T-helper 2 cell treated with Interferon-gamma antibody and Interleukin-4, amounts not matched to agents 100 ng/mL and 5 ng/mL, for 36 hours (primary cell): ENCODE data around the gene STAT4. TPM values are rescaled to one million over a fixed set of nuclear protein-coding genes. Genes with fewer than 3 reads are reported as not detected.

Experiments used
- intact Hi-C: fragments of 100-400 bp; cut with micrococcal nuclease; formaldehyde crosslinking; loops from one replicate; pipeline ENCODE4 v1.15.1; 2023
- total RNA-seq: library from RNA; stranded (reverse); gene quantifications from 2 replicates; pipeline ENCODE4 v1.2.3, GENCODE V29; 2022

Gene STAT4
- total RNA-seq, 1 donor from 2014 or later: 93.2 TPM

DNA sequence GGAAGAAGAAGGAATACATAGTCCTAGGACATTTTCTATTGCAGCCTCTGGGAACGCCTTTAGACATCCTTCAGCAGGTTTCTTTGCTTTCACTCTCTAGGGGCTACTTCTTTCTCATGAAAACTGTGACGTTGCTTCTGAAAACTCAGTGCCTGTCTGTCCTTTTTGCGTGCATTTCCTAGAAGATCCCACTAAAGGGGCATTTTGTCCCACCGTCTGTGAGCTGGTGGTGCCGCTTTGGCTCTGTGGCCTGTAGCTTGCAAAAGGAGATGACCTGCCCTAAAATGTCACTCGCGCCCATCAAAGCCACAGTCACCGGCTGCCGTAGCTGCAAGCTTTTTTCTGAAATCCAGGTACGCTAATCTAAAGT is 579 bp downstream of the STAT4 start:
- intact Hi-C loops: loop anchor here (1.0 to 2.0 kb wide), 5 partner anchors 35 to 527 kb away; partner anchors contain the start of genes GLS and STAT1

GRCh38 chr2:191149391-191149790 is 1.4 kb downstream of the STAT4 start:
- intact Hi-C loops: no loop called here

- intact Hi-C loops: no loop called here
Observed at GRCh38 chr2:191148791-191149190, 2.0 kb downstream of the STAT4 start.

GRCh38 chr2:191148281-191148680 is 2.5 kb downstream of the STAT4 start:
- intact Hi-C loops: no loop called here

DNA sequence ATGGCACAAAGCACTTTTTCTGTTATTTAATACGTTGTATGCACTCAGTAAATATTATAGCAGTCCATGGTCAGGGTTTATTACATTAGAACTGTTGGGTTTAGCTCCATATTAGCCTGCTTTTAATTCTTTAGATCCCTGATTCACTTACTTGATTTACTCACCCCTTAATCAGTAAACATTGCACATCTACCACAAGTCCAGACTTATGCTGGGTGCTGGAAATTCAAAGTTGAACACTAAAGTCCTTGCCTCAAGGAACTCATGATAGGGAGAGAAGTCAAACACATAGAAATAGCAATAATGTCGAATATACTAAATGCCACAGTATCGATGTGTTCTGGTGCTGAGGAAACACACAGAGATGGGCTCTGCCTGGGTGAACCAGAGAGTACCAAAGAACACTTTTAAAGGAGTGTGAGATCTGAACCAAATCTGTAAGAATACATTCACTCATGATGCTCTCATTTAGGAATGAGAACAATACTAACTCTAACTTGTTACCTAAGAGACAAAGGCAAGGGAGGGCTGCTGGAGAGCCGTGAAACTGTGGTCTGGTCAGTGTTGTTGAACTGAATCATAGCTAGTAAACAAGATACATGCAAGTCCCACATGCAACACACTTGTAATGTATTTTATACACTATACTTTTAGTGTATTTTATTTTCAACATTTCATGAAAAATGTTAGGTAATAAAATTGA is 4.9 kb downstream of the STAT4 start:
- intact Hi-C loops: no loop called here

DNA sequence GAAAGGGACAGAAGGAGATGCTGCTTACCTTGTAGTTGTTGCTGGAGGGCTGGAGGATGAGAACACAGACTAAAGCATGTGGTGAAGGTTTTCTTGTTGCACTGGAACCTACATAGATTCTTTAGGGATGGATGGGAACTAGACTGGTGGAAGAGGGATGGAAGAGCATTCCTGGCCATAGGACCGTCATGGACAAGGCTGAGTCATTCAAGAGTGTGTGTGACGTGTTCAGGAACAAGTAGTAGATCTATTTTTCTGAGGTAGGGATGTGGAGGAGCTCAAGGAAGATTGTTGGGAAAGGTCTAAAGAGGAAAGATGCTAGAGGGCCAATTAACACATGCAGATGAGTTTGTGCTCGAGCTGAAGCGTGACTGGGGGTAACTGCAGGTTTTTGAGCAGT is 6.6 kb downstream of the STAT4 start:
- intact Hi-C loops: no loop called here

- intact Hi-C loops: no loop called here
Observed at GRCh38 chr2:191143791-191144190, 7.0 kb downstream of the STAT4 start.

- intact Hi-C loops: no loop called here
Observed at GRCh38 chr2:191128911-191129304, 21.9 kb downstream of the STAT4 start.

- intact Hi-C loops: no loop called here
Observed at GRCh38 chr2:191128172-191128910, 22.5 kb downstream of the STAT4 start.

DNA sequence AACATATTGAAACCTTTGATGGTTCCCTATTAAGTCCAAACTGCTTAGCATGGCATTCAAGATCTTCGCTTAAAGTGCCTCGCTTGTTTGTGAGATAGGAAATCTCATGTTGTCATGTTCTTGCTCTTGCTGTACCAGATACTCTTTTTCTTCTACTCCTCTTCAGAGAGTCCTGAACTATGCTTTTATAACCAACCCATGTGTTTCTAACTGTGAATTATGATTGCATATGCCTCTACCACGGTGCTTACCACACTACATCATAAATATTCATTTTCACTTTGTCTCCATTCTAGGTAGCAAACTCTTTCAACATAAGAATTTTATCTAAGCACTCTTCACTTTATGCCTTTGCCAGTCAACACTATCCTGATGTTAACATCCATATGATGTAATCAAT is 23.6 kb downstream of the STAT4 start:
- intact Hi-C loops: no loop called here

GRCh38 chr2:191126386-191127085 is 24.3 kb downstream of the STAT4 start:
- intact Hi-C loops: loop anchor here (1.0 kb wide), 2 partner anchors 11 to 25 kb away; no protein-coding TSS in a partner anchor

- intact Hi-C loops: loop anchor here (1.0 kb wide), 2 partner anchors 10 to 26 kb away; no protein-coding TSS in a partner anchor
Observed at GRCh38 chr2:191125646-191126045, 25.1 kb downstream of the STAT4 start.

DNA sequence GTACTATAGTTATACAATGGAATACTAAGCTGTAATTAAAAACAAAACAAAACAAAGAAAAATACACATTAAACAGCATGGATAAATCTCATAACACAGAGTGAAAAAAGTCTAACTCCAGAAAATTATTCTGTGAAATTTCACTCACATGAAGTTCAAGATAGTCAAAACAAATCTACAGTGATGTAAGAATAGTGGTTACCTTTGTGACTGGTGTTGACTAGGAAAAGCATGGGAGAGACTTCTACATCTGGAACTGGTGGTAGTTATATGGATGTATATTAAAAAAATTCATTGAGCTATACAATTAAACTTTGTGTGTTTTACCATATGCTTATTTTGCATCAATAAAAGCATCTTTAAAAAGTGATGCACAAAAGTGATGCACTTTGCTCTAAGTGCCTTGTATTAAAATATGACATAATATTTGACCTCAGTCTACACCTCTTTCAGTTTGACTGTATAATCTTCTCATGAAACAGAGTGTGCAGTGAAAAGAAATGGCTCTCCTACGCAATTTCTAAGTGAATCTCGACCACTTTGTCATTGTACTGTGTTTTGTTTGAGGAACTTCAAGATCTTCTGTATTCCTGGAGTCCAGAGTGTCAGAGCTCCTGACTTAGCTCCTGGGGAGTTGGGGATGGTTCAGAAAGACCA is 28.0 kb downstream of the STAT4 start:
- intact Hi-C loops: no loop called here

DNA sequence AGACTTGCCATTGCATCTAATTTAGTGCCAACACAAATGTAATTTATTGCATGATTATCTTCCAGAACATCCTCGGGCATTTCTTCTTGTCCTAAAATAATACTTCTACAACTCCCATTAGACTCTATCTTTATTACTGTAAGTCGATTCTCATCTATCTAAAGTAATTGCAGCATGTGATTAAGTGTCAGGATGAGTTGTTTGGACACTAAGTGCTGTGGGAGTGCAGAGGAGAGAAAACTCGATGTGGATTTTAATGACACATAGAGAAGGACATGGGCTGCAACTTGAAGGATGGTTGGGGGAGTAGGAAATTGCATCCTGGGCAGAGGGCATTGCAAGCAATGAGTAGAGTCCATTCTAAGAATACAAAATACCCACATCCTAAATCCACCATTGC is 33.5 kb downstream of the STAT4 start:
- intact Hi-C loops: no loop called here

- intact Hi-C loops: loop anchor here (1.0 to 2.0 kb wide), 6 partner anchors 10 to 561 kb away; partner anchors contain the start of gene STAT4
Observed at GRCh38 chr2:191115804-191116203, 35.0 kb downstream of the STAT4 start.

- intact Hi-C loops: loop anchor here (1.0 to 2.0 kb wide), 6 partner anchors 11 to 561 kb away; partner anchors contain the start of gene STAT4
Observed at GRCh38 chr2:191115391-191115790, 35.4 kb downstream of the STAT4 start.

GRCh38 chr2:191114403-191114886 is 36.3 kb downstream of the STAT4 start:
- intact Hi-C loops: loop anchor here (2.0 kb wide), 1 partner anchor 562 kb away; no protein-coding TSS in a partner anchor

DNA sequence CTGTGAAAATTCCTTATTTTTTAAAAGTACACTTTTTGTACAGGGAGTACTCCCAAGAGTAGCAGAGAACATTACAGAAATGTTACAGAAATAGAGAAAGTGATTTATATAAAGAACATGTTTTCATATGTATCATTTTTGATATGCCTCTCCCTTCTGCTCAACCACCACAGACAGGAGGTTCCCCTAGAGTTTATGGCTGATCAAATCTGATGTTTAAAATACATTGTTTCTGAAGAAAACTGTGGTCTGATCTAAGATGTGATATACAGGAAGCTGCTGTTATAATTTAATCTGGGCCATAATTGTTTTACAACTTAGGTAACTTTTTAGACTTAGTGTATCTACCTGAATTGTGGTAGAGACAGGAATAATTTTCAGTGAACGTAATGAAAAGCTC is 37.0 kb downstream of the STAT4 start:
- intact Hi-C loops: loop anchor here (2.0 kb wide), 1 partner anchor 563 kb away; no protein-coding TSS in a partner anchor

DNA sequence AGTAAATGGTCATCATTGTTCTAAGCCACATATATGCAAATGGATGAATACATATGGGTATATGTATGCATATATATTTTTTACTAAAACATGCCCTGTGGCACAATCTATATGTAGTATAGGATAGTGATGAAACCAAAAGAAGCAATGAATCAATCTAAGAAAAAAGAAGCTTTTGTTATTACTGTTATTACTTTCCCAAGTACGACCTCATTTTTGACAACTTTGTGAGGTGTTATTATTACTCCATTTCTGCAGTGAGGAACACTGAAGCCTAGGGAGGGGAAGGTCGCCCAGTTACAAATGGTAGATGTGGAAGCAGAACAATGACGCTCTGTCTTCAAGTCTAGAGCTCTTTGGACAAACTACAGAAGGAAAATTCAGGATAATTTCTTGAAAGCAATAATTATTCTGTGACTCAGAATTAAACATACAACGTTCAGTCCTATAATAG is 38.3 kb downstream of the STAT4 start:
- intact Hi-C loops: no loop called here

DNA sequence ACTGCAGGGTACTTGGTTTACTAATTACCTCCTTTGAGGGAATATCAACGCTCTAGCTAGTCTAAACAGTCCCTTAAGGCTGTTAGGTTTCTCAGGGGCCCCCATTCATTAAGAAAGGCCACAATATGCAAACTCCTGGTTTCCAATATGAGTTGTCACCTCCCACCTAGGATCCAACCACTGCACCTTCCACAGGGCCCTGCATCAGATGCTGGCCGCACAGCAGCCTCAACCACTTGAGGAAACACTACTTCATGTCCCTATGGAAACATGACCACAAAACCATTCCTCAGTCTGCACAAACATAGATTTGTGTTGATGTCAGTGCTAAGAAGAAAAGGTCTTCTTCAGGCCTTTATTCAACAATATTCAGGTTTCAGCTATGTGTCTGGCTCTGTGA is 40.9 kb downstream of the STAT4 start:
- intact Hi-C loops: no loop called here

DNA sequence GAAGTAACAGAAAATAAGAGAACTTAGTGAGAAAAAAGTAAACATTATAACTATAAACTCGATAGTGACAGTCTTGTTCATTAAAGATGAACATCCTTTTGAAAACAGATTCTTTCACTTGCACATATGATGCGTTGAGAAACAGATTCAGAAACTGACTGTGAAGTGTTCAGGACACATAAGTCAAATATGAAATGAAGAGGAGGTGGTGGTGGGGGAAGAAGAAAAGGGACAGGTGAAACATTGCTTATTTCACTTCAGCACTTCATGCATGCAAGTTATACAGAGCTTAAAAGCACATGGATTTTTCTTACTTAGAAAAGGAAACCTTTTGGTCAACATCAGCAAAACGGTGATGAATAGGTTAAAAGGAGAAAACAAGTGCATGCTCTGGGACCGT is 42.5 kb downstream of the STAT4 start:
- intact Hi-C loops: no loop called here
